IMR-90 (cell line): ENCODE measurements around the gene SERINC3. TPM values are rescaled to one million over a fixed set of nuclear protein-coding genes. Genes with fewer than 3 reads are reported as not detected.
"Not testable (repeated sequence)": the region's sequence is repeated elsewhere in the genome, so short reads cannot be mapped to it uniquely, and the experiment has no call there.

Source experiments
- ATAC-seq: fragments of 200-7000 bp; cut with Tn5 transposase; 2 replicates; pipeline ENCODE4 v1.9.1; 2020; ENCODE audit warnings: low read depth, mild to moderate bottlenecking, moderate library complexity
- BruUV-seq: library from RNA; stranded (reverse); fragments of 400-500 nt; replicated peaks from 2 replicates; lab custom pipeline; 2021; lab: Mats Ljungman, UMichigan
- CTCF ChIA-PET: fragments of 300-600 bp; formaldehyde crosslinking; extraction: SDS; loops from one replicate; lab custom pipeline; 2021; ENCODE audit warnings: antibody characterized with exemption; lab: Yijun Ruan, JAX
- POLR2A ChIA-PET: fragments of 300-600 bp; sonication (Branson Sonifier 250); formaldehyde crosslinking; loops from one replicate; lab custom pipeline; 2022; ENCODE audit warnings: antibody characterized with exemption; ENCODE audit not compliant: unreplicated experiment; lab: Charles Lee
- DNase-seq: peaks from one replicate; pipeline ENCODE4 v3.0.0; 2013
- H2AFZ ChIP-seq: replicated peaks from 2 replicates; pipeline ENCODE3; 2013; ENCODE audit warnings: low read length, mild to moderate bottlenecking; ENCODE audit not compliant: poor library complexity
- H2AK5ac ChIP-seq: 2 replicates; pipeline ENCODE4 v1.6.1; 2013; ENCODE audit warnings: low read depth, low read length, inconsistent platforms
- H2AK9ac ChIP-seq: replicated peaks from 2 replicates; pipeline ENCODE3; 2013; ENCODE audit warnings: mild to moderate bottlenecking, low read depth, low read length, moderate library complexity; ENCODE audit not compliant: poor library complexity
- H2BK120ac ChIP-seq: 2 replicates; pipeline ENCODE4 v1.6.1; 2013; ENCODE audit warnings: low read depth, low read length, inconsistent platforms
- H2BK15ac ChIP-seq: 3 replicates; pipeline ENCODE4 v1.6.1; 2013; ENCODE audit warnings: low read depth, low read length, inconsistent platforms
- H2BK20ac ChIP-seq: 2 replicates; pipeline ENCODE4 v1.6.1; 2013; ENCODE audit warnings: low read depth, mild to moderate bottlenecking, inconsistent platforms, low read length, moderate library complexity
- H2BK5ac ChIP-seq: 2 replicates; pipeline ENCODE4 v1.6.1; 2013; ENCODE audit warnings: mild to moderate bottlenecking, low read depth, low read length, inconsistent platforms; ENCODE audit not compliant: poor library complexity, severe bottlenecking
- H3K14ac ChIP-seq: replicated peaks from 2 replicates; pipeline ENCODE4 v1.6.1; 2013; ENCODE audit warnings: low read depth, low read length, inconsistent platforms
- H3K18ac ChIP-seq: 2 replicates; pipeline ENCODE4 v1.6.1; 2013; ENCODE audit warnings: low read depth, low read length, control low read depth
- H3K23ac ChIP-seq: 2 replicates; pipeline ENCODE4 v1.6.1; 2013; ENCODE audit warnings: low read depth, low read length, inconsistent platforms
- H3K27ac ChIP-seq: 2 replicates; pipeline ENCODE4 v1.5.1; 2013; ENCODE audit warnings: mild to moderate bottlenecking, control low read depth, low read length; ENCODE audit not compliant: insufficient read depth
- H3K27me3 ChIP-seq: 2 replicates; pipeline ENCODE4 v1.6.1; 2013; ENCODE audit warnings: low read length; ENCODE audit not compliant: control insufficient read depth, insufficient read depth
- H3K36me3 ChIP-seq: 2 replicates; pipeline ENCODE4 v1.6.1; 2013; ENCODE audit warnings: low read length, mixed read lengths; ENCODE audit not compliant: control insufficient read depth, insufficient read depth
- H3K4ac ChIP-seq: 2 replicates; pipeline ENCODE4 v1.6.1; 2013; ENCODE audit warnings: low read depth, low read length, inconsistent platforms
- H3K4me1 ChIP-seq: 2 replicates; pipeline ENCODE4 v1.6.1; 2013; ENCODE audit warnings: low read length, mixed read lengths; ENCODE audit not compliant: control insufficient read depth, insufficient read depth
- H3K4me2 ChIP-seq: 2 replicates; pipeline ENCODE4 v1.6.1; 2013; ENCODE audit warnings: low read depth, mild to moderate bottlenecking, control low read depth, low read length, moderate library complexity
- H3K4me3 ChIP-seq: 2 replicates; pipeline ENCODE4 v1.5.1; 2013; ENCODE audit warnings: low read depth, mild to moderate bottlenecking, control low read depth, low read length, moderate library complexity; ENCODE audit not compliant: insufficient read depth
- H3K56ac ChIP-seq: 2 replicates; pipeline ENCODE4 v1.6.1; 2013; ENCODE audit warnings: low read length, inconsistent platforms; ENCODE audit not compliant: insufficient read depth; ENCODE audit errors: extremely low read depth
- H3K79me1 ChIP-seq, 2 experiments: 2 replicates each; pipeline ENCODE4 v1.6.1; 2013; ENCODE audit warnings: low read length in 2 of 2, inconsistent platforms in 1 of 2, low read depth in 1 of 2
- H3K9ac ChIP-seq: 2 replicates; pipeline ENCODE4 v1.6.1; 2013; ENCODE audit warnings: low read depth, low read length, control low read depth
- H3K9me1 ChIP-seq: 2 replicates; pipeline ENCODE4 v1.6.1; 2013; ENCODE audit warnings: low read length, inconsistent platforms; ENCODE audit not compliant: insufficient read depth
- H3K9me3 ChIP-seq: 2 replicates; pipeline ENCODE4 v1.6.1; 2013; ENCODE audit warnings: low read length; ENCODE audit not compliant: control insufficient read depth, insufficient read depth
- H4K20me1 ChIP-seq: 2 replicates; pipeline ENCODE4 v1.6.1; 2013; ENCODE audit warnings: low read length, inconsistent platforms; ENCODE audit not compliant: insufficient read depth
- H4K5ac ChIP-seq: 2 replicates; pipeline ENCODE4 v1.6.1; 2013; ENCODE audit warnings: mild to moderate bottlenecking, low read depth, low read length, control low read depth
- H4K8ac ChIP-seq, 2 experiments: 2 replicates each; pipeline ENCODE4 v1.6.1; 2013; ENCODE audit warnings: low read depth in 2 of 2, low read length in 2 of 2, control low read depth in 1 of 2, inconsistent platforms in 1 of 2
- H4K91ac ChIP-seq: 2 replicates; pipeline ENCODE4 v1.6.1; 2013; ENCODE audit warnings: low read depth, low read length, inconsistent platforms; ENCODE audit not compliant: insufficient read depth
- BHLHE40 ChIP-seq: fragments of 150-350 bp; IDR thresholded peaks from 2 replicates; pipeline ENCODE4 v1.6.1; 2016; ENCODE audit warnings: mild to moderate bottlenecking, low read depth, low read length
- CHD1 ChIP-seq: IDR thresholded peaks from 2 replicates; pipeline ENCODE4 v1.6.1; 2012; ENCODE audit warnings: low read depth, low read length, improper control_type of control experiment
- POLR2A ChIP-seq: IDR thresholded peaks from 2 replicates; pipeline ENCODE4 v1.6.1; 2012; ENCODE audit warnings: mild to moderate bottlenecking, low read depth, low read length
- RCOR1 ChIP-seq: IDR thresholded peaks from 2 replicates; pipeline ENCODE4 v1.6.1; 2012; ENCODE audit warnings: mild to moderate bottlenecking, low read length, improper control_type of control experiment; ENCODE audit not compliant: insufficient replicate concordance
- RFX5 ChIP-seq: IDR thresholded peaks from 2 replicates; pipeline ENCODE4 v1.8.0; 2012; ENCODE audit warnings: low read depth, mild to moderate bottlenecking, low read length, moderate library complexity
- WGBS, 2 experiments: methylation state at CpG; one replicate each; pipeline versions ENCODE4 v1.1.5 to v1.1.7; 2013; ENCODE audit warnings: missing lambda C conversion rate in 2 of 2; ENCODE audit not compliant: insufficient read length in 1 of 2; ENCODE audit errors: extremely low coverage in 2 of 2; 5-methylcytosine and 5-hydroxymethylcytosine counted together
- dilution Hi-C: fragments of 300-500 bp; cut with HindIII; formaldehyde crosslinking; loops from one replicate; pipeline ENCODE4 v1.14.3; 2018; ENCODE audit warnings: low sequenced_read_pairs; ENCODE audit not compliant: unreplicated experiment
- in situ Hi-C: fragments of 300-500 bp; cut with MboI; formaldehyde crosslinking; loops from 3 replicates; pipeline ENCODE4 v1.14.3; 2019; ENCODE audit warnings: low sequenced_read_pairs, inconsistent platforms, mixed read lengths
- intact Hi-C: fragments of 100-400 bp; cut with micrococcal nuclease; formaldehyde crosslinking; loops from 2 replicates; pipeline ENCODE4 v1.10.0; 2022
- polyA plus RNA-seq, 3 experiments: library from polyadenylated mRNA; depleted of rRNA; stranded (reverse); fragments of >200 nt; gene quantifications; 2 replicates each; pipeline ENCODE4 v1.2.3, GENCODE V29; 2012; ENCODE audit warnings: low replicate concordance in 1 of 3
- total RNA-seq: library from RNA; depleted of rRNA; stranded (reverse); fragments of >200 nt; gene quantifications from 2 replicates; pipeline ENCODE4 v1.2.3, GENCODE V29; 2012
- TF ChIP-seq, protein P1 (sequence below): conservative IDR thresholded peaks from 2 replicates; pipeline ENCODE4 v1.5.1; 2012; ENCODE audit warnings: mild to moderate bottlenecking, low read depth, low read length, improper control_type of control experiment

SERINC3 gene
- total and polyA plus RNA-seq, 2 of the 4 experiments (the other 2 are of a cell fraction): 101 to 132 TPM

DNA sequence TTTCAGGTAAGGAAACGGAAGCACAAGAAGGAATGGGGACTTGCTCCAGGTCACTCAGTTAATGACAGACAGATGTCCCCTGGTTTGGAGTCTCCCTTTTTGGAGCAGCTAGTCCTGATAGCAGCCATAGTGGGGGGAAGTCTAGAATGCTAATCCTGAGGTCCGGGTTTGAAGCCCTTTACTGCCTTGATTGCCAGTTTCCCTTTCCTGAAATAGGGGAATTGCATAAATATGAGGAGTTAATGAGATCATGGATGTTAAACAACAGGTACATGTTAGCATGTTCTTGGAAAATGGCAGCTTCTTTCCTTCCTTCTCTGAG, 46.5 kb downstream of the SERINC3 start (continued):
- TF ChIP-seq, protein P1, sequence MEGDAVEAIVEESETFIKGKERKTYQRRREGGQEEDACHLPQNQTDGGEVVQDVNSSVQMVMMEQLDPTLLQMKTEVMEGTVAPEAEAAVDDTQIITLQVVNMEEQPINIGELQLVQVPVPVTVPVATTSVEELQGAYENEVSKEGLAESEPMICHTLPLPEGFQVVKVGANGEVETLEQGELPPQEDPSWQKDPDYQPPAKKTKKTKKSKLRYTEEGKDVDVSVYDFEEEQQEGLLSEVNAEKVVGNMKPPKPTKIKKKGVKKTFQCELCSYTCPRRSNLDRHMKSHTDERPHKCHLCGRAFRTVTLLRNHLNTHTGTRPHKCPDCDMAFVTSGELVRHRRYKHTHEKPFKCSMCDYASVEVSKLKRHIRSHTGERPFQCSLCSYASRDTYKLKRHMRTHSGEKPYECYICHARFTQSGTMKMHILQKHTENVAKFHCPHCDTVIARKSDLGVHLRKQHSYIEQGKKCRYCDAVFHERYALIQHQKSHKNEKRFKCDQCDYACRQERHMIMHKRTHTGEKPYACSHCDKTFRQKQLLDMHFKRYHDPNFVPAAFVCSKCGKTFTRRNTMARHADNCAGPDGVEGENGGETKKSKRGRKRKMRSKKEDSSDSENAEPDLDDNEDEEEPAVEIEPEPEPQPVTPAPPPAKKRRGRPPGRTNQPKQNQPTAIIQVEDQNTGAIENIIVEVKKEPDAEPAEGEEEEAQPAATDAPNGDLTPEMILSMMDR: no peak
- no peak for TF ChIP-seq RCOR1
- no peak for TF ChIP-seq RFX5
- TF ChIP-seq BHLHE40: no peak
- TF ChIP-seq CHD1: no peak
- no peak for TF ChIP-seq POLR2A

DNA sequence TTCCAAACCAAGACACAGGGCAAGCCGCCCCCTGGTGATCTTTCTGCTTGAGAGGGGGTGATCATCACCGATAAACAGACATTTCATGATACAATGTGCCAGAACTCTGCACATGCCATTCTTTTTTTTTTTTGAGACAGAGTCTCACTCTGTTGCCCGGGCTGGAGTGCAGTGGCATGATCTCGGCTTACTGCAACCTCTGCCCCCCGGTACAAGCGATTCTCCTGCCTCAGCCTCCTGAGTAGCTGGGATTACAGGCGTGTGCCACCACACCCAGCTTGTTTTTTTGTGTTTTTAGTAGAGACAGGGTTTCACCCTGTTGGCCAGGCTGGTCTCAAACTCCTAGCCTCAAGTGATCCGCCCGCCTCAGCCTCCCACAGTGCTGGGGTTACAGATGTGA, 49.6 kb downstream of the SERINC3 start:
- H4K20me1 ChIP-seq, ATAC-seq, H2AK9ac ChIP-seq, H3K56ac ChIP-seq, H2BK120ac ChIP-seq, H3K9ac ChIP-seq, H3K4me1 ChIP-seq, H4K5ac ChIP-seq, H2BK5ac ChIP-seq, dilution Hi-C loops, POLR2A ChIA-PET, H2BK15ac ChIP-seq, H3K18ac ChIP-seq, H2AFZ ChIP-seq, DNase-seq, H3K23ac ChIP-seq, BruUV-seq, H4K91ac ChIP-seq, H3K4me2 ChIP-seq, H2AK5ac ChIP-seq, H2BK20ac ChIP-seq, intact Hi-C loops, H3K36me3 ChIP-seq, H4K8ac ChIP-seq, H3K14ac ChIP-seq, H3K4me3 ChIP-seq, H3K9me3 ChIP-seq, H3K4ac ChIP-seq, H3K27ac ChIP-seq: not testable (repeated sequence)
- CTCF ChIA-PET: interaction anchor here (0.6 kb wide), 1 partner anchor 18 kb away, joined by 3 read pairs; no protein-coding TSS in a partner anchor
- in situ Hi-C loops: loop anchor here (10.0 kb wide), 2 partner anchors 143 to 257 kb away; partner anchors contain the start of gene OSER1
- WGBS, 2 experiments: no CpG with 5 or more reads among the region's 9 CpGs
- Histone ChIP-seq H3K27me3 (peaks cover 14% of the 10 kb centered on the region), H3K9me1 (peaks cover 13% of the 10 kb centered on the region; the same call in 1 of the 2 replicates), H3K79me1 (peaks cover 14 to 22% of the 10 kb centered on the region in 2 experiments)
